ENCODE measurements around the gene GALNTL6.

The GALNTL6 gene

GRCh38 chr4:172787111-172787510 is 973.9 kb downstream of the GALNTL6 start:
- no peaks in the 10 kb centered on the region for H3K9me2 ChIP-seq (replicated peaks; ENCODE audit: low read depth, low read length)
- no peaks in the 10 kb centered on the region for H4K20me1 ChIP-seq (ENCODE audit: insufficient read depth, low read length, poor library complexity, severe bottlenecking)
- no peaks in the 10 kb centered on the region for H3F3A ChIP-seq (ENCODE audit: low read depth)
- no peaks in the 10 kb centered on the region for H3K36me3 ChIP-seq (ENCODE audit: insufficient read depth, low read length)
- no peak overlapping the region for H2AFZ ChIP-seq (ENCODE audit: low read length)
- no peaks in the 10 kb centered on the region for H3K27me3 ChIP-seq (ENCODE audit: insufficient read depth, low read length, poor library complexity, severe bottlenecking)
- H3K9me3 ChIP-seq (ENCODE audit: insufficient read depth, low read depth, low read length): no peaks in the 10 kb centered on the region
- H3K9ac ChIP-seq (ENCODE audit: low read depth, low read length, poor library complexity, severe bottlenecking): no peak overlapping the region
- no peak overlapping the region for H3K4me2 ChIP-seq (ENCODE audit: low read depth, low read length, poor library complexity, severe bottlenecking)
- no peak for TF ChIP-seq EZH2phosphoT487 (IDR thresholded peaks at IDR 0.05; ENCODE audit: borderline replicate concordance)
- no peak for TF ChIP-seq CTCF (conservative IDR thresholded peaks at IDR 0.05; ENCODE audit: low read length)
- H3K4me3 ChIP-seq (ENCODE audit: low read length, poor library complexity, severe bottlenecking): no peak overlapping the region
- H3K4me1 ChIP-seq (ENCODE audit: insufficient read depth, low read length, poor library complexity, severe bottlenecking): no peaks in the 10 kb centered on the region
- H3K79me2 ChIP-seq (ENCODE audit: insufficient read depth, low read length): no peaks in the 10 kb centered on the region

DNA sequence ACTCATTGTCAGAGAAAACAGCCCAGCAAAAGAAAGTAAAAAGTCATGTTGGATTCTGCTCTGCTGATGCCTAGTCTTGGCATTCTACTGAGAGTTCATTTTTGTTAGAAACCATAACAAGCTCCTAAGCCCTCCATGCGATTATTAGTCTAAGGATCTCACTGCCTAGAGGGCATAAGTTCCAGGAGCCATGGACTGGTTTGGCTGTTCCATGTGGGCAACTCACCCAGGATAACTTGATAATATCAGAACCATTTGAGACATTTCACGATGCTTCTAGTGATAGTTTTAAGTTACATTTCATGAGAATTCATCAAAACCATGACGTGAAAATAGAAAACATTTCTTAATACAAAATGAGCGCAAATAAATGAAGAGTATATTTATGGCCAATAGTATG is 978.6 kb downstream of the GALNTL6 start:
- Histone ChIP-seq H3K4me3 (ENCODE audit: low read length, poor library complexity, severe bottlenecking) (no peak overlapping the region), H4K20me1 (ENCODE audit: insufficient read depth, low read length, poor library complexity, severe bottlenecking) (no peaks in the 10 kb centered on the region)
- no peak for TF ChIP-seq CTCF (conservative IDR thresholded peaks at IDR 0.05; ENCODE audit: low read length)
- TF ChIP-seq EZH2phosphoT487 (IDR thresholded peaks at IDR 0.05; ENCODE audit: borderline replicate concordance): no peak

GRCh38 chr4:172793565-172794306 is 980.5 kb downstream of the GALNTL6 start:
- no peaks in the 10 kb centered on the region for H3K27me3 ChIP-seq (ENCODE audit: insufficient read depth, low read length, poor library complexity, severe bottlenecking)
- H2AFZ ChIP-seq (ENCODE audit: low read length): no peak overlapping the region
- TF ChIP-seq EZH2phosphoT487 (IDR thresholded peaks at IDR 0.05; ENCODE audit: borderline replicate concordance): no peak
- TF ChIP-seq CTCF (conservative IDR thresholded peaks at IDR 0.05; ENCODE audit: low read length): no peak
- no peaks in the 10 kb centered on the region for H3K9me3 ChIP-seq (ENCODE audit: insufficient read depth, low read depth, low read length)
- H3K4me3 ChIP-seq (ENCODE audit: low read length, poor library complexity, severe bottlenecking): no peak overlapping the region
- H3K4me1 ChIP-seq (ENCODE audit: insufficient read depth, low read length, poor library complexity, severe bottlenecking): no peaks in the 10 kb centered on the region
- H3K9ac ChIP-seq (ENCODE audit: low read depth, low read length, poor library complexity, severe bottlenecking): no peak overlapping the region
- no peaks in the 10 kb centered on the region for H3K9me2 ChIP-seq (replicated peaks; ENCODE audit: low read depth, low read length)
- H3K79me2 ChIP-seq (ENCODE audit: insufficient read depth, low read length): no peaks in the 10 kb centered on the region
- no peaks in the 10 kb centered on the region for H4K20me1 ChIP-seq (ENCODE audit: insufficient read depth, low read length, poor library complexity, severe bottlenecking)
- H3K4me2 ChIP-seq (ENCODE audit: low read depth, low read length, poor library complexity, severe bottlenecking): no peak overlapping the region
- no peaks in the 10 kb centered on the region for H3K36me3 ChIP-seq (ENCODE audit: insufficient read depth, low read length)
- no peaks in the 10 kb centered on the region for H3F3A ChIP-seq (ENCODE audit: low read depth)

More for the DNA sequence above, 978.6 kb downstream of the GALNTL6 start:
- H3K4me2 ChIP-seq (ENCODE audit: low read depth, low read length, poor library complexity, severe bottlenecking): no peak overlapping the region
- no peaks in the 10 kb centered on the region for H3F3A ChIP-seq (ENCODE audit: low read depth)
- no peaks in the 10 kb centered on the region for H3K9me2 ChIP-seq (replicated peaks; ENCODE audit: low read depth, low read length)
- H3K9ac ChIP-seq (ENCODE audit: low read depth, low read length, poor library complexity, severe bottlenecking): no peak overlapping the region
- H3K79me2 ChIP-seq (ENCODE audit: insufficient read depth, low read length): no peaks in the 10 kb centered on the region
- H3K9me3 ChIP-seq (ENCODE audit: insufficient read depth, low read depth, low read length): no peaks in the 10 kb centered on the region
- H2AFZ ChIP-seq (ENCODE audit: low read length): no peak overlapping the region
- H3K36me3 ChIP-seq (ENCODE audit: insufficient read depth, low read length): no peaks in the 10 kb centered on the region
- no peaks in the 10 kb centered on the region for H3K27me3 ChIP-seq (ENCODE audit: insufficient read depth, low read length, poor library complexity, severe bottlenecking)
- H3K4me1 ChIP-seq (ENCODE audit: insufficient read depth, low read length, poor library complexity, severe bottlenecking): no peaks in the 10 kb centered on the region
